Lung (tissue), 12 donors: Measurements from ENCODE around the gene CLECL1. TPM values are rescaled to one million over a fixed set of nuclear protein-coding genes. Genes with fewer than 3 reads are reported as not detected.

Source experiments
- ATAC-seq: fragments of 200-7000 bp; cut with Tn5 transposase; one replicate; pipeline ENCODE4 v1.9.1; 2020; ENCODE audit warnings: moderate number of reproducible peaks; ENCODE audit not compliant: insufficient read depth, low FRiP score
- DNase-seq, 3 donors: peaks; one replicate each; pipeline ENCODE4 v3.0.0-alpha.2; 2013 to 2017
- H3K27ac ChIP-seq, 2 donors: one replicate each; pipeline ENCODE4 v1.5.1; 2013; ENCODE audit warnings: mild to moderate bottlenecking in 2 of 2, moderate library complexity in 2 of 2, control low read depth in 1 of 2, inconsistent platforms in 1 of 2, low read depth in 1 of 2, low read length in 1 of 2
- H3K27me3 ChIP-seq, 3 donors: one replicate each; pipeline ENCODE4 v1.5.1; 2013; ENCODE audit warnings: low read length in 2 of 3; ENCODE audit not compliant: control insufficient read depth in 3 of 3, insufficient read depth in 3 of 3
- H3K36me3 ChIP-seq, 4 donors: one replicate each; pipeline ENCODE4 v1.5.1; 2013; ENCODE audit warnings: low read length in 4 of 4, mild to moderate bottlenecking in 1 of 4, moderate library complexity in 1 of 4; ENCODE audit not compliant: control insufficient read depth in 4 of 4, insufficient read depth in 4 of 4
- H3K4me1 ChIP-seq, 5 donors: one replicate each; pipeline ENCODE4 v1.5.1; 2013; ENCODE audit warnings: low read length in 5 of 5, mild to moderate bottlenecking in 2 of 5, moderate library complexity in 1 of 5; ENCODE audit not compliant: control insufficient read depth in 5 of 5, insufficient read depth in 5 of 5
- H3K4me3 ChIP-seq: one replicate; pipeline ENCODE4 v1.5.1; 2013; ENCODE audit warnings: mild to moderate bottlenecking, control low read depth, moderate library complexity
- H3K9ac ChIP-seq, 2 donors: one replicate each; pipeline ENCODE4 v1.5.1; 2013; ENCODE audit warnings: low read length in 2 of 2, control low read depth in 1 of 2; ENCODE audit not compliant: insufficient read depth in 1 of 2
- H3K9me3 ChIP-seq, 4 donors: one replicate each; pipeline ENCODE4 v1.5.1; 2013; ENCODE audit warnings: low read length in 3 of 4, mild to moderate bottlenecking in 1 of 4, moderate library complexity in 1 of 4; ENCODE audit not compliant: control insufficient read depth in 4 of 4, insufficient read depth in 3 of 4
- CTCF ChIP-seq: IDR thresholded peaks from 2 replicates; pipeline ENCODE4 v1.5.1; 2012; ENCODE audit warnings: mild to moderate bottlenecking; ENCODE audit errors: control extremely low read depth, extremely low read depth
- WGBS, 2 donors: extraction: QIAGEN DNeasy Blood & Tissue Kit; methylation state at CpG; one replicate each; pipeline ENCODE4 v1.1.7; 2013; 5-methylcytosine and 5-hydroxymethylcytosine counted together
- polyA plus RNA-seq, 2 donors: library from polyadenylated mRNA; stranded (reverse); fragments of 200-250 nt; gene quantifications; one replicate each; pipeline ENCODE4 v1.2.1, GENCODE V29; 2013
- total RNA-seq, 2 donors: library from RNA; depleted of rRNA in 1 of 2; stranded (reverse); fragments of >200 nt in 1 of 2; gene quantifications; one replicate each; pipeline ENCODE4 v1.2.1, GENCODE V29; 2014 to 2021
- donor health status: control.
- donor health status: control.
- donor health status: Bipolar disorder and iron deficiency.
- donor health status: healthy.
- donor health status: DM: yes; HTN: yes; CAD: no.

The CLECL1 gene
- total and polyA plus RNA-seq, 4 donors = 0.72 to 2.1 (median 1.3) TPM

- Histone ChIP-seq H3K36me3 (no peaks in the 10 kb centered on the region), H3K9ac (no peak overlapping the region), H3K4me1 (no peaks in the 10 kb centered on the region), H3K27me3 (peaks cover 0 to 3% (median under 1%) of the 10 kb centered on the region in 3 donors), H3K4me3 (no peak overlapping the region), H3K9me3 (no peaks in the 10 kb centered on the region), H3K27ac (no peak overlapping the region)
- TF ChIP-seq CTCF = no peak
- DNase-seq (no peak), ATAC-seq (no peak)
- 72 to 84% methylated on average over 3 of the region's 3 CpGs for WGBS, 2 donors
Observed at GRCh38 chr12:9745199-9745598, 12.3 kb upstream of the CLECL1 start.

GRCh38 chr12:9742661-9743060 is 9.8 kb upstream of the CLECL1 start:
- Histone ChIP-seq H3K27ac (peak overlapping the region in 1 of 2 donors; percentile 44), H3K9me3 (no peaks in the 10 kb centered on the region), H3K4me1 (no peaks in the 10 kb centered on the region), H3K4me3 (no peak overlapping the region), H3K9ac (no peak overlapping the region), H3K27me3 (no peaks in the 10 kb centered on the region), H3K36me3 (no peaks in the 10 kb centered on the region)
- no peak for DNase-seq
- ATAC-seq = no peak
- WGBS, 2 donors = 50 to 62% methylated on average over 5 of the region's 5 CpGs
- no peak for TF ChIP-seq CTCF

GRCh38 chr12:9741726-9742125 is 8.8 kb upstream of the CLECL1 start:
- Histone ChIP-seq H3K9ac (no peak overlapping the region), H3K4me1 (peaks cover 0 to 5% (median 0%) of the 10 kb centered on the region in 5 donors), H3K4me3 (no peak overlapping the region), H3K36me3 (no peaks in the 10 kb centered on the region), H3K9me3 (no peaks in the 10 kb centered on the region), H3K27ac (no peak overlapping the region), H3K27me3 (no peaks in the 10 kb centered on the region)
- WGBS, 2 donors = 50 to 66% methylated on average over 4 of the region's 4 CpGs
- TF ChIP-seq CTCF = no peak
- DNase-seq (no peak), ATAC-seq (no peak)

- no peak for DNase-seq
Observed at GRCh38 chr12:9740106-9740750, 7.3 kb upstream of the CLECL1 start.

More at GRCh38 chr12:9740106-9740750, 7.3 kb upstream of the CLECL1 start:
- Histone ChIP-seq H3K27me3 (no peaks in the 10 kb centered on the region), H3K9ac (no peak overlapping the region), H3K36me3 (no peaks in the 10 kb centered on the region), H3K4me1 (peaks cover 0 to 8% (median 0%) of the 10 kb centered on the region in 5 donors), H3K27ac (peak overlapping the region in 1 of 2 donors; percentile 41), H3K4me3 (no peak overlapping the region), H3K9me3 (no peaks in the 10 kb centered on the region)
- no peak for ATAC-seq
- 76 to 80% methylated on average over 7 of the region's 7 CpGs for WGBS, 2 donors
- no peak for TF ChIP-seq CTCF
